LNCAP (cell line): ENCODE results near the gene MGMT.

ENCODE experiments used
- TF ChIP-seq, protein P1 (sequence below): fragments of 450-650 bp; IDR thresholded peaks from 2 replicates; pipeline ENCODE4 v1.5.1; 2017; ENCODE audit warnings: mild to moderate bottlenecking

Gene MGMT

DNA sequence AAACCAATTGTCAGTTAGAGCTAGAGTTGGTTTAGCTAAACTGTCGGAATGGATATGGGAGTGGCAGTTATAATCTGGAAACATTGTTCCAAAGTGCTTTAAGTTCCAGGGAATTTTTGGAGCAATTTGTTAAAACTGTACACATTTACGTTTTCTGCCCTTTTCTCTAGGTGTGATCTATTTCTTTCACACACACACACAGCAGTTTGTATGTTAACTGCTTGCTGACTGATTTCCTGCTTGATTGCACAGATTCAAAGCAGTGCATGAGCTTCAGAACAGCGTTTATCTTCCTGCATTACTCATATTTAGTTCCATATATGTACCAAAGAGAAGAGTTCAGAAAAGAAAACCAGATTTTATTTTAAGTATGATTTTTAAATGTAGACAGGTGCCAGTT is 57.9 kb downstream of the MGMT start:
- TF ChIP-seq, protein P1, sequence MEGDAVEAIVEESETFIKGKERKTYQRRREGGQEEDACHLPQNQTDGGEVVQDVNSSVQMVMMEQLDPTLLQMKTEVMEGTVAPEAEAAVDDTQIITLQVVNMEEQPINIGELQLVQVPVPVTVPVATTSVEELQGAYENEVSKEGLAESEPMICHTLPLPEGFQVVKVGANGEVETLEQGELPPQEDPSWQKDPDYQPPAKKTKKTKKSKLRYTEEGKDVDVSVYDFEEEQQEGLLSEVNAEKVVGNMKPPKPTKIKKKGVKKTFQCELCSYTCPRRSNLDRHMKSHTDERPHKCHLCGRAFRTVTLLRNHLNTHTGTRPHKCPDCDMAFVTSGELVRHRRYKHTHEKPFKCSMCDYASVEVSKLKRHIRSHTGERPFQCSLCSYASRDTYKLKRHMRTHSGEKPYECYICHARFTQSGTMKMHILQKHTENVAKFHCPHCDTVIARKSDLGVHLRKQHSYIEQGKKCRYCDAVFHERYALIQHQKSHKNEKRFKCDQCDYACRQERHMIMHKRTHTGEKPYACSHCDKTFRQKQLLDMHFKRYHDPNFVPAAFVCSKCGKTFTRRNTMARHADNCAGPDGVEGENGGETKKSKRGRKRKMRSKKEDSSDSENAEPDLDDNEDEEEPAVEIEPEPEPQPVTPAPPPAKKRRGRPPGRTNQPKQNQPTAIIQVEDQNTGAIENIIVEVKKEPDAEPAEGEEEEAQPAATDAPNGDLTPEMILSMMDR = no peak

DNA sequence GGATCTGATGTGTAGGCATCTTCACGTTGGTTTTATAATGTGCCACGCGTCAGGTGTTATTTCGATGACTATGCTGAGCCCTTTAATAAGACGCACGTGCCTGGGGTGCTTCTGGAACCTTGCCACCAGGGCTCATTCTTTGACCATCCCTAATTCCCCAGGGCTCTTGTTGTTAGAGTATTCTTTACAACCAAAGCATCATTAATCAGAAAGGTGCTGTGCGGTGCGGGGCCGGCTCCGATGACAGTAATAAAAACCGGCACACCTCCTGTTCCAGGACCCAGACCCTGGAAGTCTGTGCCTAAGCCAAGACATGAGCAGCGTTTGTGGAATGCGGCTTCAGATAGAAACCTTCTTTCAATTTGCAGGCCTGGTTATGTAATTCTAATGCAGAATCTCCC is 58.4 kb downstream of the MGMT start:
- TF ChIP-seq, protein P1 = no peak

DNA sequence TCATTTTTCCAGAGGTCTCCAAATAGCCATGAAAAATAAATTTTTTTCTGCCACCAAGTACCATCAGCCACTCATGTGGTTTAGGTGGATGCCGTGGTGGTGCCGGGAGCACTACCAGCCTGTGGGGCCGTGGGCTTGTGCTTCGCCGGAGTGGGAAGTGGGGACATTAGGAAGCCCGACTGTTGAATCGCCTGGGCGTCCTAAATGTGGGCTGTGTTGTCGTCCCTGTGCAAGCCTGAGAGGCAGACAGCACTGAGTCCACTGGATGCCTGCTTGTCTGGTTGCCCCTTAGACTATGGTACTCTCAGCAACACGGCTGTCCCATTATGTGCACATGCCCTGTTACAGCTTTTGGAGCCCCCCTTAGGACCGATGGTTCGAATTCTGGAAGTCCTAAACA is 59.9 kb downstream of the MGMT start:
- TF ChIP-seq, protein P1 = no peak

DNA sequence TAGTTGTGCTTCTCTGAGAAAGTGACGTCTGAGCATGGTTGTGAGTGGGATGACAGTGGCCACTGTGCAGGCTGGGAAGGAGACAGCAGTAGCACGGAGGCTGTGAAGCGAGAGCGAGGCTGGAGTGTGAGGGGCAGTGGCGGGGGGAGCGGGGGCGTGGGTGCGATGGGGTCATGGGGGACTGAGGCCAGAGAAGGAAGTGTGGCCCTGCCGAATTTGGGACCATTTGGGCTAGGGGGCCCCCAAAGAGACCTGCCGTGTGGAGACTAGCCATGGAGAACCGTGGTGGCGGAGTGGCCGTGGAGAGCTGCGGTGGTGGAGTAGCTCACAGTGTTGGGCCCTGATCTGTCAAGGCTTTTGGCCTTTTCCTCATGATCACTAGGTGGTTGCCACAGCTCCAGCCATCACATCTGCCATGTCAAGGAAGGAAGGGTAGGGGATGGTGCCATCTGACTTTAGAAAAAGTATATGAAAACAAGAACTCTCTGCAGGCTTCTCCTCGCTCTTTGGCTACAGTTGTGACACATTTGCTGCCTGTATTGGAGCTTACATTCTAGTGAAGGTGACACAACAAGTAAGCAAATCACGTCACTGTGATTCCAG is 61.4 kb downstream of the MGMT start:
- TF ChIP-seq, protein P1 = no peak

DNA sequence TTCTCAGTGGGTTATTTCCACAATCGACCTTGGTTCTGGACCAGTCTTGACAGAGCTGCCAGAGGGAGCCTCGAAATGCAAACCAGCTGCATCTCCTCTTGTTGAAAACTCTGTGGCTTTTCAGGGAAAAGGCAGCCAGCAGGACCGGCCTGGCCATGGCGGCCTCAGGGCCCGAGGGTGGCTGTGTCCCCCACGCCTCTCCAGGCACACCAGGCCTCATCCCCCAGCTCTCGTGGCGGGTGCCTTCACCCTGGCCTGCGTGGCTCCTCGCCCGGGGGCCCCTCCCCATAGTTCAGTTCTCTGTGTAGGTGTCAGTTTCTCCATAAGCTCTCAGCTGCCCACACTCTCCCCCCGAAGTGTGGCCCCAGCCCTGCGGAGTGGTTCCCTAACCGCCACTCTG is 63.5 kb downstream of the MGMT start:
- TF ChIP-seq, protein P1 = no peak

DNA sequence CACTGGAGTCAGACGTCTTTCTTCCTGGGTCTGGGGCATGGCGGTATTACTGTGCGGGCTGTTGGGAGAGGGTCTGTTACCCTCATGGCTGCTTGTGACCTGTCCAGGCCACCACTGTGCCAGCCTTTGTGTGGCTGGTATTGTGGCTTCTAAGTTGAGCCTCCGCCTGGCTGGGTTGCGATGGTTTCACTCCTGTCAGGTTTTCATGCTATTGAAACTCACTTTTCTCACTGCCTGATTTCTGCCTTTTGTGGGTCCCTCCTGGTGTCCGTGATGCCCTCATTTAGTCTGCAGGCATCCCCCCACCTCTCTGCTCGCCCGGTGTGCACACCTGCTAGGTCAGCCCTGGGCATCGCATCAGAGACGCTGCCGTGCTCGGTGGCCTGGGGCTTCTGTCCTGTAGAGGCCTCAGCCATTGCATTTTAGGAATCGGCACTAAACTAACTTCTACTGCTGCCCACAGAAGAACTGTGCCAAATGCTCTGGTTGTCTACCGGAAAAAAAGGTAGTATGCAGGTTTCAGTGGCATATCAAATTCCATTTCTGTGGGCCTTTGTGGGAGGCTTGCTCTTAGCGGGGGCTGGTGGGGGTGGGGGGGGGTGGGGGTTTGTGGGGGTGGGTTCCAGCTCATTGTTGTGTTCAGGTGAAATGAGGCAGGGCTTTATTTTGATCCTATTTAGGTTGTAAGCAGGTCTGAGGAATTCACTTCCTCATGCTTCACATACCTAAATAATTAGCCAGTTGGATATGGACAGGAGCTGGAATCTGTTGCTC is 64.3 kb downstream of the MGMT start:
- TF ChIP-seq, protein P1 = no peak

DNA sequence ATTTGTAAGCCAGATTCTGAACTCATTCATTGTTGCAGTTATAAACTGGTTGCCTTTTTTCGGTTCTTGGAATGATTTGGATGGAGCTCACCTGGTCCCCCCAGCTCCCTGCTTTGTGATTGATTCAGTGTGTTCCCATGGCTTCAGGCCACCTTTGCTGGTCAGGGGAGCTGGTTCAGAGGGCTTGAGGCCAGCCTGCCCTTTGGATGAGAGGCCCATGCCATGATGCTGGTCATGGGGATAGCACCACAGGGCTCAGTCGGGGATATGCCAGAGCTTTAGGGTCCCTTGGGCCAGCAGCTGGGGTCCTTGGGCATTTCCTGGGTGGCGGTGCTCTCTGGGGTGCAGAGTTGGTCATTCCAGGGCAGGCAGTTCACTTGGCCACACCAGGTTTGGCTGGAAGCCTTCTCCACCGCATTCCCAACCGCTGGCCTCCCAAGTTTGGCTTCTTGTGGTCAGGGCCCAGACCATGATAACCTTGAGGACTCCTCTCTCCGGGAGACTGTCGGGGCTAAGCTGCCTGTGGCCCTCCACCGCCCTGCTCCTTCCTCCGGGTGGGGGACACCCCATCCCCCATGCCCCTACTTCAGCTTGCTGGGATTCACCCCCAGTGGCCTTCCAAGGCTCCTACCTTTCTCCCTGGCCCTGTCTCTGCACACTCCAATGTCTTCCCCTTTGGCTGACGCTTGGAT is 65.1 kb downstream of the MGMT start:
- TF ChIP-seq, protein P1 = no peak
